ENCODE data around the gene DHX16.

Gene DHX16

DNA sequence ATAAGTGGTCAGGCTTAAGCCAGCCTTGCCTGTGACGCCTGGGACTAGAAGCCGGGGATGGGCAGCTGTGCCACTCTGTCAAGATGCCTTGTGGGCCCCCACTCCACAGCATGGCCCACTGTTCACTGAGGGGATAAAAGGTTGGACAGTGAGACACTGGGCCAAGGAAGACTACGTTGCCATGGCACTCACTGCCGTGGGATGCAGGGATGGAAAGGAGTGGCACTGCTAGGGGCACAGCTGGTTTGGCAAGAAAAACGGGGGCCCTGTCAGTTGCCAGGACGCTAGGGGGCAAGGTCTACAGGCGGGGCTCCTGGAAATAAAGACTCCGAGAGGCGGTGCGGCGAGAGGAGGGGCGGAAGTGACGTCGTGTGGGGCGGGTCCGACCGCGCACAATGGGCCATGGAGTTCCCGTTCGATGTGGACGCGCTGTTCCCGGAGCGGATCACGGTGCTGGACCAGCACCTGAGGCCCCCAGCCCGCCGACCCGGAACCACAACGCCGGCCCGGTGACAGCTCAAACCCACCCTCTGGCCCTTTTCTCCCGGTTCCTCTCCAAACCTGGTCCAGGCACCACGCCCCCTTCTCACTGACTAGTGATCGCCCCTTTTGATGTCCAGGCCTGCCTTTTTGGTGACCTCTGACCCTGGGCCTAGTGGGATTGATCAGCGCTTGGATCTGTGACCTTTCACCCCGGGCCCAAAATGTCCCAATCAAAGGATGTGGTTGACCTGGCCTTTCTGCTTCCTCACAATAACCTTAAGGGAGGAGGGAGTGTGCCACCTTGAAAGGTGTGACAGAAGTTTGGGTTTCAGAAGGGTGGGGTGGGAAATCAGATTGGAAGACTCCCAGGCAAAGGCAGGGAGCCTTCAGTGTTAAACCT lies 46.1 kb downstream of the DHX16 start, which contains the start of gene ATAT1:
ATAT1 (plus strand) TSS at position 391 of the 883 bp plus-strand sequence.
- peak; percentile 93 for DNase-seq

DNA sequence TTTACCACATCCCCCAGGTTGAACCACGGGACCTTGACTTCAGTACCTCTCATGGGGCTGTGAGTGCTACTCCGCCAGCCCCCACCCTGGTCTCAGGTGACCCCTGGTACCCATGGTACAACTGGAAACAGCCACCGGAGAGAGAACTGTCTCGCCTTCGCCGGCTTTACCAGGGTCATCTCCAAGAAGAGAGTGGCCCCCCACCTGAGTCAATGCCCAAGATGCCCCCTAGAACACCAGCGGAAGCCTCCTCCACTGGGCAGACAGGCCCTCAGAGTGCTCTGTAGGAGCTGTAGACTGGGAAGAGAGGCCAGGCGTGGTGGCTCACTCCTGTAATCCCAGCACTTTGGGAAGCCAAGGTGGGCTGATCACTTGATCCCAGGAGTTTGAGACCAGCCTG lies 47.3 kb downstream of the DHX16 start:
- DNase-seq: no peak

DNA sequence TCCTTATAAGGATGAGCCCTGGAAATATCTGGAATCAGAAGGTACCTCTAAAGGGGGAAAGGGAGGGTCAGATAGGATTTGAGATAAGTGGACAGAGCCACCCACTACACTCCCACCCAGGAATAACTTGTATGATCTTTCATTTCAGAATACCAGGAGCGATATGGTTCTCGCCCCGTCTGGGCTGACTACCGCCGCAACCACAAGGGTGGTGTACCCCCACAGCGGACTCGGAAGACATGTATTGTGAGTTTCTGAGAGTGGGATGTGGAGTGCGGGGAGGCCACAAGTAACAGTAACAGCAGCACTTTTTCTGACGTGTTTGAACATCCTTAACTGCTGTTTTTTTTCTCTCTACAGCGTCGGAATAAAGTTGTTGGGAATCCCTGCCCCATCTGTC lies 53.2 kb downstream of the DHX16 start:
- DNase-seq: no peak

DNA sequence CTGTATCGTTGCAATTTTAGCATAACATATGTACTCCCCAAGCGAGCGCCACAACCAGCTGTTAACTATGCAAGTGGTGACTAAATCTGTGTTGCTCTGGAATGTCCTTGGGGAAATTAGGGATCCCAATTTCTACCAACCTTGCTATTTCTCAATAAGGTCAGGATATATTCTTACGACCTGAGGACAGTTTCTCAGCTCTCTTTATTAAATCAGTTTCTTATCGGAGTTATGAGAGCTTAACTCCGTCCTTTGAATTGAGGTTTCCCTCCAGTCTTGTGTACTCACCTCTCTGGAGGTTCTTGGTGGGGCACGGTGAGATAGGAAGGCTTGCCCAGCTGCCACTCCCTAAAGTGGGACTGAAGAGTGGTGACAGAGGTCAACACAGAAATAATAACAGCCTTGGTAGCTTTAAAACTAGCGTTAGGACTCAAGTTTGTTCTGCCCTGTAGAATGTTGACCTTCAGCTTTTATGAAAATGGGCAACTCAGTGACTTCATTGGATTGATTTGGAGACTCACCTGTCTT lies 54.5 kb downstream of the DHX16 start:
- DNase-seq: no peak

DNA sequence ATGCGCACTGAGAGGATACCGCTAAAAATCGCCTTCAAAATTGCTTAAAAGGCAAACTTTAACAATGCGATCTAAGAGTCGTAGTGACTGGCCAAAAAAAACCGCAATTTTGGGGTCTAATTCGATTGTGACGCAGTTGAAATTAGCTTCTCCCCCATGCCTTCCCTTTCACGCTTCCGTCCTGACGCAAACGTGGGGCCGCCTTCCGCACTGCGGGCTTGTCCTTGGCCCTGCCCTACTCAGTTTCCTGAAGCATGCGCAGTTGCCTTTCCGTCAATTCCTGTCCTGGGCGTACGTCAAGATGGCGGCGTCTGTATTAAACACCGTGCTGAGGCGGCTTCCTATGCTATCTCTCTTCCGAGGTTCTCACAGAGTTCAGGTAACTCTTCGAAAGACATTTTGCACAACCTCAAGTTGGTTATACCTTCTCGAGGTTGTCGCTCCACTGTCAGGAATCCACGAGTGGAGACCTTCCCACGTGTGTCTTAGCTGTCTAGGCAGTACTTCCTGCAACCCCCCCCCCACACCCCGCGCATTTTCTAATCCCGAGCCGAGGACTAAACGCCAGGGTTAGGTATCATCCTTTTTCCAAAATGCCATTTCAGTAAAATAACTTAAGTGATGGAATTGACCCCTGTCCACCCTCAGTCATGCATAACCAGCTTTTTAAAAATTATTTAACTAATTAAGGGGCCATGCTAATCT lies 55.1 kb downstream of the DHX16 start, which contains the start of gene MRPS18B:
MRPS18B (plus strand) TSS at position 276 of the 705 bp plus-strand sequence; CDS start at position 302, 26 bp downstream.
- peak; percentile 95 for DNase-seq

DNA sequence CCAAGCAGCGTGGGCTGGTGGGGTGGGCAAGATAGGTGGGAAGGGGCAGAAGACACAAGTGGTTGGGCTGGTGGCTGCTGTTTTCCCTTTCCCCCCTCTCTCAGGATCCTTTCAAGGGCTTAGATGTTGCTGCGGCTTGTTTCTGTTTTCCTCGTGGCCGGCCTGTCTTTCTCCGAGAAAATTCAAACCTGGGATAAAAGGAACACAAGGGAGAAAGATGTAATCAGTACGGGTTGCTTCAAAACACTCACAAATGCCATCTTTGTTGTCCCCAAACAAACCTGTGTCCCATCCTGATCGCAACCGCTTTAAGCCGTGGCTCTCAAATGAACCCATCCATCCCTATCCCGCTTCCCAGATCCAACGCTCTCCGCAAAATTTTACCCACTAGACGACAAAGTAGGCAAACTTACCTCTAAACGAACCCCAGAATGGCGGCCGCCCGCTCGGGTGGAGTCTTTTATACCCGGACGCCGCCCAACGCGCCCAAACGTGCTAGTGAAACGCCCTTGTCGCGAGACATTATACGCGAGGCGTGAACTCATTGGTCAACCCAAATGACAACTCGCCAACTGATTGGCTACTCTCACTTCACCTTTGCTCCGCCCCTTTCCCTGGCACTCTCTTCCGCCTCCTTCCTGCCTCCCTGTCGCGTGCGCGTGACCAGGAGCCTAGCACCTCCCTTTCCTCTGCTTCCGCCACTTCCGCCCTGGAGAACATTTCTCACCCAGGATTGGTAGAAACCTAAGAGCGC lies 55.8 kb downstream of the DHX16 start, which contains the start of gene PPP1R10:
PPP1R10 (minus strand) TSS at position 433 of the 754 bp plus-strand sequence. CDS start 7,299 bp downstream, outside the sequence.
- peak; percentile 99 for DNase-seq

DNA sequence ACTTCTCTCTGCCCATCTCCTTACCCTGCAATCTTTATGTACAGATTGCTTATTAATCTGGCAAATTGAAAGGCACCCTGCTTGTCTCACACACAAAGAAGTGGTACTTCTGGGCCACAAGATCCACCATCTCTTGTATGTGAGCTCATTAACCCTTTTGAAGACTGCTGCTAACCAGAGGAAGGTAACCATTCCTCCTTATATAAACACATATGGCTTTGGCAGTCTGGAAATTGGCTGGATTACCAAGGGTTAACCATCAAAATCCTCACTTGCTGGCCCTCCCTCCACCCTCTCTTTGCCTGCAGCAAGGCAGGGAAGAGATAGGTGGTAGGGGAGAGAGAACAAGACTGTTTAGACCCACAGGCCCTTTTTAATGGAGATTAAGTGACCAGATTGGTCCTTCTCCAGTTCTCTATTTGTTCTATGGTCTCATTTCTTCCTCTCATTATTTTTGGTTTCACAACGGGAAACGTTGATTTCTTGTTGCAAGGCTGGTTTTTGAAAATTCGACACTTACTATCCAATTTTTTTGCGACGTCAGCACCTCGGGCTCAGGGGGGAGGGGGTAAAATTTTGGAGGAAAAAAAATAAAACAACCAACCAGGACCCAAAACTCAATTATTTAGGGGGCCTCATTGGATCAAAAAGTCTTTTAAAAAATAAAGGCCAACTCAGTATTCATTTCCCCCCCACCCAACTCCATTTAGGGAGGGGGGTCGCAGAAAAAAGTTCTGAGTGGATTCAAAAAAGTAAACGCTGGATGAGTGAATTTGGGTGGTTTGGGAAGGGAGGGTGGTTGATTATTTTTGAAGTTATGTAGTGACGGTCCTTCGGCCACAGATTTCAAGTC lies 56.6 kb downstream of the DHX16 start:
- no peak for DNase-seq

DNA sequence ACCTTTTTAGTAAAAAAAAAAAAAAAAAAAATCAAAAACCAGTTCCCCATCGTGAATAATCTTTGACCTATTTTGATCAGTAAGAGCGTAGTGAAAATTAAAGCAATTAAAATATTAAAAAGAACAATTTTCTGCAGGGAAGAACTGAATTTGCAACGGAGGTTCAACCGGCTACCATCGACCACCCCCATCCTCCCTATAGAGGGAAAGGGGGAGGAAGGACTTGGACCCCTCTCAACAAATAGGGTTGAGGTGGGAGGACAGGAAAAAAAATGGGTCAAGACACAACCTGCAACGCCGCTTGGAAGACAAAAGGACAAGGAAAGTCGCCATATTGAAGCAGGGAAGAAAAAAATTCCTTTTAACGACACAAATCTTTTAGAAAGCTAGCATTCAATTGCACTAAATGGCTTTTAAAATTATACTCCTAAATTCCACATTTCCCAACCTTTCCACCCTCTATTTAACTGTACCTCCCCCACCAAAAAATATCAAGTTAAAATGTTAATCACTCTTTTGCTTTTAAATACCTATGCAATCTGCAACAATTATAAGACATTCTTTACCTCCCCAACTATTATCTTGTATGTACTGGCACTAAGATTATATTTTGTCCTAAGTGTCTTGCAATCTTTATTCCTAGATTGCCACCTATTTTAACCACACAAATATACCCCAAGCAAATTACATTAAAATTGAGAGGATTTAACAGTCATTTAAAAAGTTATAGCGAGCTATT lies 57.4 kb downstream of the DHX16 start:
- DNase-seq: peak; percentile 75

DNA sequence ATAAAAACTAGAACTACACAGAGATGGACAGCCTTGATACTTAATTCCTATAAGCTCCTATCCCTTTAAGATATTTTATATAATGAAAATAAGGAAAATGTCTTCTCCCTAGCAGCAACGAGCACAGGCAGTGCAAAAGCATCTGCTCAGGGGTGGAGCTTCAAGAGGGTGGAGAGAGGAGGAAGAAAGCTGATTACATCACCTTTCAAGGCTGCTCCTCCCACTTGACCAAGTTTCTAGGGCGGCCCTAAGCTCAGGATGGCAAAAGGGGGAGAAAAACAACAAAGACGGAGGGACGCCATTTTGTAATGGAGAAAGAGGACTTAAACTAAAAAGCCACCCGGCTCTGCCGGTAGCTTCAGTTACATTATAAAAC lies 58.0 kb downstream of the DHX16 start:
- DNase-seq: peak; percentile 81

DNA sequence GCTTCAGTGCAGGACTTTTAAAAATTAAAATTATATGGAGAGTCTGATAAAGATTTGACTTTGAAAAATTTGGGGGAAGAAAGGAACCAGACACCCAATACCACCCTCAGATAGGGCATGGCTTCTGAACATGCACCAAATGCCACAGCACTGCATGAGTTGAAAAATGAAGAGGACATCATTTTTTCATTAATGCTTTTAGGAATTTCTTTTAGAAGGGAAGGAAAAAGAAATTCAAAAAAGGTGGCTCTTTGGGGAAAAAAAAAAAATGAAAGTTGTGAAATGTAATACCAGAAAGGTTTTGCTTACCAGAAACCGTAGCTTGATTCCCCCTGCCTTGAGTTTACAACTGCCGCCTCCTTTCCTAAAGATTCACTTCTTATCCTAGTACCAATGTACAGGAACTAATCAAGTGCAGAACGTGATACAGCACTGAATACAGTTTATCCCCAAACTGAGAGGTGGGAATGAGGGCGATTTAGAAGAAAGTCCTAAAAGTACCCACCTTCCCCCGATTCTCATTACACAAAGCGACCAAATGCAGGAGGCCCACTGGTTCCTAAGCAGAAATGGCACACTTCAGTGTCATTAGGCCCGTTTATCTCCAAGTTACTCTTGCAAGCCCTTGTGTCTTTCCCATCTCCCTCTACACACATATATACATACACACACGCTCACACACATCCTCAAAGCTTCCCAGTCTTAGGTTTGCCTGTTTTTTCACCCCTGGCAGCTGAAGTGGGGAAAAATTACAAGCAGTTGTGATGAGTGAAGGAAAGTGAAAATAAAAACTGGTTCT lies 58.6 kb downstream of the DHX16 start:
- DNase-seq: no peak

DNA sequence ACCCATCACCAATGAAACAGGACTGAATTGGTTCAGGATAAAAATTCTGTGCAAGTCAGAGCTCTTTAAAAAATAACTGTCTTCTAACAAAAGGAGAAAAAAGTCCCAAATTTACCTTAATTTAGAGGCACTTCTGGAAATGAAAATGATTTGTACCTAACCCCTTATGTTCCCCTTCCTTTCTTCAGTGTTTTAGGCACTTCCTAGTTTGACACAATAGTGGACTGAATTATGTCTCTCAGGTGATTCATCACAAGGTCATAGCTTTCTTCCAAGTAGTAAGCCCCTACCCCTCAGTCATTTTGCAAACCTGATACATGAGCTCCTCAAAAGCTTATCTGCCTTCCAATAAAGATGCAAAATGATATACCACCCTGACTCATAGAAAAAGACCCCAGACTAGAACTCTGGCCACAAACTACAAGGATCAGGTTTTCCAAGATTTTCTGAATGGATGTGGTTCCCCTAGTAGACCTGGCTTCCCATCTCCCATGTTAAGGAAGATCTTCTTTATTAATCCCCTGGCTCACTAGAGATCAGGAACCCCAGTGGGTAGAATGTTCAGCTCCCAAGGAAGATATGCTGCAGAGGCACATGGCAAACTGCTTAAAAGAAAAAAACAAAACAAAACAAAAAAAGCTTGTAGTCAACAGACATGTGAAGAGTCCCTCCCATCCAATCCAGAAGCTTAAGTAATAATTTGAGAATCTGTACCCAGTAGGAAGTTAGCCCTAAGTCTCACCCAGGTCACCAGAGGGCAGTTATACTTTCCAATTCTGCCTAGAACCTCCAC lies 59.4 kb downstream of the DHX16 start:
- DNase-seq: no peak

DNA sequence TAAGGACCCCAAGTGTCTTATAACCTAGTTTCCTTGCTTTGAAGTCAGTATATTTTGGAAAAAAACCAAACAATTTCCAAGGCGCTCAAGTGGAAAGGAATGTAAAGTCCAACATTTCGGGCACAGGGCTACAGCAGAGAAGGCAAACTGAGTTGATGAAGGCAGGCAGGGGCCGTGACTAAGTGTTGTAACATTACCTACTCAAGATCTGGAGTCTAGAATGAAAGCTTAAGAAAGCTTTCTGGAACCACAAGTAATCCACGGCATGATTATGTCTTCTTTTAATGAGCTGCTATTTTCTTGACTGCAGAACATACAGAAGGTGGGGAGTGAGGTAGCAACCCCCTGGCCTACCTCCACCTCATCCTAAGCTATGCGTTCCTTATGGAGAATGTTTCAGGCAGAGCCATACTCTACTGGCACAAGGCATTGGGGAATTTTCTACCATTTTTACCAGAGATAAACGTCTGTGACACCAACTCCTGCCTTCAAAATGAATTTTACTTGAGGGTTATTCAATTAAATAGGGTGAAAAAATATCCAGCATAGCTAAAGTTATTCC lies 60.0 kb downstream of the DHX16 start:
- DNase-seq: no peak

DNA sequence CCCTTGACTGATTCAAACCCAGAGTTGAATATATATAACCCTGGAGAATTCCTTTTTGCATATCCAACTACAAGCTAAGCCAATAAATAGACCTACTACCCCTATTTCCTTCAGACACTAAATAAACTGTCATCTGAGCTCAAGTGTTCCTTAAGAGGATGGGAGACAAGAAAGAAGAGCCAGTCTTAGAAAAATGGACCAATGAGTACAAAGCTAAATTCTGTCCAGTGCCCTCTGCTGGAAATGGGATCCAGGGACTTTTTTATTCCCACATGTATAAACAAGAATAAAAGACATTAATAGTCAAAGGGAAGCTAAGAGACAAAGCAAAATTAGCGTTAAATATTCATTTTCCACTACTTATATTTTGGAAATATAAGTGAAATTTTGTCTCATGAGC lies 60.6 kb downstream of the DHX16 start:
- no peak for DNase-seq

DNA sequence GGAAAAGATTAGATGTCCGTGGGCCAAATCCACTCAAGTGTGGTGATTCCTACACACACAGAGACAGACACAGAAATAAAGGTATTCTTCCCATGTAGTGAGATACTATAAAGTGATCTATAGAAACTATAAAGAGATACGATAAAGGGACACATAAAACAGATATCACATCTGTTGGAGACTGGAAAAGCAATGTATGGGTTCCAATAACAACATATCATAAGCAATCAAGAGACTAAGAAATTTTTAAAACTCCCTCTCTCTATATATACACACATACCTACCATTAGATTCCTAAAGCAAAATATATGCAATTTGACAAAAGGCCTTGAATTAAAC lies 61.0 kb downstream of the DHX16 start:
- DNase-seq: no peak

DNA sequence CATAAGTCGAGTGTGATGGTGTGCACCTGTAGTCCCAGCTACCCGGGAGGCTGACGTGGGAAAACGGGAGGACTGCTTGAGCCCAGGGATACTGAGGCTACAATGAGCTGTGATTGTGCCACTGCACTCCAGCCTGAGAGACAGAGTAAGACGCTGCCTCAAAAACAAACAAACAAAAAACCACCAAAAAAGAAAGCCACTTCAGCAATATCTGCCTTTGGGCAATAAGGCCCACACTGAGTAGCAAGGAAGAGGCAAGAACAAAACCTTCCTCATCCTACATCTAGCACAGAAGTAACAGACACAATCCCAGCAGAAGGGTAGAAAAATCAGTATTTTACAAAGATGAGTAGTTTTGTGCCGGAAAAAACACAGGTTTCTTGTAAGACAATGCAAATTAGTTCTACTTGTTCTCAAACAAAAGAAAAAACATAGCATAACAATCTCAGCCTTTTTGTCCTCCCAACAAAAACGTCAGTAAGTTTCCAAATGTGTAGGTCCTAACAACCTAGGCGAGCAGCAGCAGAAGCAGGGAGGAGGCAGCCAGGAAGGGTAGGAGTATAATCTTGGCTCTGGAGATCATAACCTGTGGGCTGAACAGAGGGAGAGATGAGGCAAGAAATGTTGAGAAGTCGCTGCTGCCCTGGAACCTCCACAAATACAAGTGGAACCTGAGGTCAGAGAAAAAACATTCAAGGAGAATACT lies 61.5 kb downstream of the DHX16 start:
- DNase-seq: no peak

DNA sequence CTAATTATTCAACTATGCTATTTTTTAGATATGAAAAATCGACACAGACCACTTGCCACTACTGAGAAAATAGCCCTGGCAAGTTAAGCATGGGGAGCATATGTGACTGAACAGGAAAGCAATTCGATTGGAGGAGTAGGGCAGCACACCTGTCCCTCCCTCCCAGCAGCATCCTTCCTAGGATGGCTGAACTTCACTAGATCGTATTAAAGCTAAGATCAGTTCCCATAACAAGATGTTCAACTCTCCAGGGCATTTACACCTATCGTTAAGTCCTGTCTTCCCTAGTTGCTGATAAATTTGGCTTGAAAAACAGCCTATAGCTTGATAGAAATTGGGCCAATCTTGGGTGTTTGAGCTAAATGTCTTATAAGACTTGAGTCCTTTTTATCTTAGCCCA lies 62.7 kb downstream of the DHX16 start:
- no peak for DNase-seq

DNA sequence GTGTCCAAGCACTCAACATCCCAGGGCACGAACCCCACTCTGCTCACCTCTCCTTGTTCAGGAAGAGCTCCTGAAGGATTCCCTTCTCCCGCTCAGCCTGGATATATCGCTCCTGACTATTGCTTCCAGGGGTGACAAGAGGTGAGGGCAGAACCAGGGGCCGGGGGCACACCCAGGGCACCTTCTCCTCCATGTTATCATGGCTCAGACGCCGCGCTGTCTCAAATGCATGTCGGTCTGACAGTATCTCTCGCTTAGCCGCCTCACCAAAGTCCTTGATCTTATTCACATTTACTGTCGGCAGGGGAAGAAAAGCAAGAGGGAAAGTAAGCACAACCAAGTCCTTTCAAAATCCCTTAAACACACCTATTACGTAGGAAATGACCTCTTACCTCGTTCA lies 68.8 kb downstream of the DHX16 start:
- no peak for DNase-seq
